IMR-90 (cell line): ENCODE measurements around the gene TUBA1B. TPM values are rescaled to one million over a fixed set of nuclear protein-coding genes. Genes with fewer than 3 reads are reported as not detected.
A peak's percentile ranks its signal among the peaks of the same experiment; 100 is the strongest.

Experiments used
- ATAC-seq: fragments of 200-7000 bp; cut with Tn5 transposase; 2 replicates; pipeline ENCODE4 v1.9.1; 2020; ENCODE audit warnings: low read depth, mild to moderate bottlenecking, moderate library complexity
- BruUV-seq: library from RNA; stranded (reverse); fragments of 400-500 nt; replicated peaks from 2 replicates; lab custom pipeline; 2021; lab: Mats Ljungman, UMichigan
- CTCF ChIA-PET: fragments of 300-600 bp; formaldehyde crosslinking; extraction: SDS; loops from one replicate; lab custom pipeline; 2021; ENCODE audit warnings: antibody characterized with exemption; lab: Yijun Ruan, JAX
- POLR2A ChIA-PET: fragments of 300-600 bp; sonication (Branson Sonifier 250); formaldehyde crosslinking; loops from one replicate; lab custom pipeline; 2022; ENCODE audit warnings: antibody characterized with exemption; ENCODE audit not compliant: unreplicated experiment; lab: Charles Lee
- DNase-seq: peaks from one replicate; pipeline ENCODE4 v3.0.0; 2013
- H2AFZ ChIP-seq: replicated peaks from 2 replicates; pipeline ENCODE3; 2013; ENCODE audit warnings: low read length, mild to moderate bottlenecking; ENCODE audit not compliant: poor library complexity
- H2AK5ac ChIP-seq: 2 replicates; pipeline ENCODE4 v1.6.1; 2013; ENCODE audit warnings: low read depth, low read length, inconsistent platforms
- H2AK9ac ChIP-seq: replicated peaks from 2 replicates; pipeline ENCODE3; 2013; ENCODE audit warnings: mild to moderate bottlenecking, low read depth, low read length, moderate library complexity; ENCODE audit not compliant: poor library complexity
- H2BK120ac ChIP-seq: 2 replicates; pipeline ENCODE4 v1.6.1; 2013; ENCODE audit warnings: low read depth, low read length, inconsistent platforms
- H2BK15ac ChIP-seq: 3 replicates; pipeline ENCODE4 v1.6.1; 2013; ENCODE audit warnings: low read depth, low read length, inconsistent platforms
- H2BK20ac ChIP-seq: 2 replicates; pipeline ENCODE4 v1.6.1; 2013; ENCODE audit warnings: low read depth, mild to moderate bottlenecking, inconsistent platforms, low read length, moderate library complexity
- H2BK5ac ChIP-seq: 2 replicates; pipeline ENCODE4 v1.6.1; 2013; ENCODE audit warnings: mild to moderate bottlenecking, low read depth, low read length, inconsistent platforms; ENCODE audit not compliant: poor library complexity, severe bottlenecking
- H3K14ac ChIP-seq: replicated peaks from 2 replicates; pipeline ENCODE4 v1.6.1; 2013; ENCODE audit warnings: low read depth, low read length, inconsistent platforms
- H3K18ac ChIP-seq: 2 replicates; pipeline ENCODE4 v1.6.1; 2013; ENCODE audit warnings: low read depth, low read length, control low read depth
- H3K23ac ChIP-seq: 2 replicates; pipeline ENCODE4 v1.6.1; 2013; ENCODE audit warnings: low read depth, low read length, inconsistent platforms
- H3K27ac ChIP-seq: 2 replicates; pipeline ENCODE4 v1.5.1; 2013; ENCODE audit warnings: mild to moderate bottlenecking, control low read depth, low read length; ENCODE audit not compliant: insufficient read depth
- H3K27me3 ChIP-seq: 2 replicates; pipeline ENCODE4 v1.6.1; 2013; ENCODE audit warnings: low read length; ENCODE audit not compliant: control insufficient read depth, insufficient read depth
- H3K36me3 ChIP-seq: 2 replicates; pipeline ENCODE4 v1.6.1; 2013; ENCODE audit warnings: low read length, mixed read lengths; ENCODE audit not compliant: control insufficient read depth, insufficient read depth
- H3K4ac ChIP-seq: 2 replicates; pipeline ENCODE4 v1.6.1; 2013; ENCODE audit warnings: low read depth, low read length, inconsistent platforms
- H3K4me1 ChIP-seq: 2 replicates; pipeline ENCODE4 v1.6.1; 2013; ENCODE audit warnings: low read length, mixed read lengths; ENCODE audit not compliant: control insufficient read depth, insufficient read depth
- H3K4me2 ChIP-seq: 2 replicates; pipeline ENCODE4 v1.6.1; 2013; ENCODE audit warnings: low read depth, mild to moderate bottlenecking, control low read depth, low read length, moderate library complexity
- H3K4me3 ChIP-seq: 2 replicates; pipeline ENCODE4 v1.5.1; 2013; ENCODE audit warnings: low read depth, mild to moderate bottlenecking, control low read depth, low read length, moderate library complexity; ENCODE audit not compliant: insufficient read depth
- H3K56ac ChIP-seq: 2 replicates; pipeline ENCODE4 v1.6.1; 2013; ENCODE audit warnings: low read length, inconsistent platforms; ENCODE audit not compliant: insufficient read depth; ENCODE audit errors: extremely low read depth
- H3K79me1 ChIP-seq, 2 experiments: 2 replicates each; pipeline ENCODE4 v1.6.1; 2013; ENCODE audit warnings: low read length in 2 of 2, inconsistent platforms in 1 of 2, low read depth in 1 of 2
- H3K9ac ChIP-seq: 2 replicates; pipeline ENCODE4 v1.6.1; 2013; ENCODE audit warnings: low read depth, low read length, control low read depth
- H3K9me1 ChIP-seq: 2 replicates; pipeline ENCODE4 v1.6.1; 2013; ENCODE audit warnings: low read length, inconsistent platforms; ENCODE audit not compliant: insufficient read depth
- H3K9me3 ChIP-seq: 2 replicates; pipeline ENCODE4 v1.6.1; 2013; ENCODE audit warnings: low read length; ENCODE audit not compliant: control insufficient read depth, insufficient read depth
- H4K20me1 ChIP-seq: 2 replicates; pipeline ENCODE4 v1.6.1; 2013; ENCODE audit warnings: low read length, inconsistent platforms; ENCODE audit not compliant: insufficient read depth
- H4K5ac ChIP-seq: 2 replicates; pipeline ENCODE4 v1.6.1; 2013; ENCODE audit warnings: mild to moderate bottlenecking, low read depth, low read length, control low read depth
- H4K8ac ChIP-seq, 2 experiments: 2 replicates each; pipeline ENCODE4 v1.6.1; 2013; ENCODE audit warnings: low read depth in 2 of 2, low read length in 2 of 2, control low read depth in 1 of 2, inconsistent platforms in 1 of 2
- H4K91ac ChIP-seq: 2 replicates; pipeline ENCODE4 v1.6.1; 2013; ENCODE audit warnings: low read depth, low read length, inconsistent platforms; ENCODE audit not compliant: insufficient read depth
- CTCF ChIP-seq: conservative IDR thresholded peaks from 2 replicates; pipeline ENCODE4 v1.5.1; 2012; ENCODE audit warnings: mild to moderate bottlenecking, low read depth, low read length, improper control_type of control experiment
- FOS ChIP-seq: fragments of 150-350 bp; IDR thresholded peaks from 2 replicates; pipeline ENCODE4 v1.6.1; 2016; ENCODE audit warnings: low read depth, low read length
- MAFK ChIP-seq: IDR thresholded peaks from 2 replicates; pipeline ENCODE4 v1.6.1; 2012; ENCODE audit warnings: low read depth, low read length, improper control_type of control experiment
- NFE2L2 ChIP-seq: fragments of 150-350 bp; IDR thresholded peaks from 2 replicates; pipeline ENCODE4 v1.6.1; 2016; ENCODE audit warnings: low read depth, mild to moderate bottlenecking, low read length
- RAD21 ChIP-seq: IDR thresholded peaks from 2 replicates; pipeline ENCODE4 v1.6.1; 2012; ENCODE audit warnings: low read length, improper control_type of control experiment
- RCOR1 ChIP-seq: IDR thresholded peaks from 2 replicates; pipeline ENCODE4 v1.6.1; 2012; ENCODE audit warnings: mild to moderate bottlenecking, low read length, improper control_type of control experiment; ENCODE audit not compliant: insufficient replicate concordance
- SMC3 ChIP-seq: fragments of 150-350 bp; IDR thresholded peaks from 2 replicates; pipeline ENCODE4 v1.6.1; 2016; ENCODE audit warnings: low read depth, mild to moderate bottlenecking, antibody characterized with exemption, low read length, moderate library complexity
- WGBS, 2 experiments: methylation state at CpG; one replicate each; pipeline versions ENCODE4 v1.1.5 to v1.1.7; 2013; ENCODE audit warnings: missing lambda C conversion rate in 2 of 2; ENCODE audit not compliant: insufficient read length in 1 of 2; ENCODE audit errors: extremely low coverage in 2 of 2; 5-methylcytosine and 5-hydroxymethylcytosine counted together
- dilution Hi-C: fragments of 300-500 bp; cut with HindIII; formaldehyde crosslinking; loops from one replicate; pipeline ENCODE4 v1.14.3; 2018; ENCODE audit warnings: low sequenced_read_pairs; ENCODE audit not compliant: unreplicated experiment
- in situ Hi-C: fragments of 300-500 bp; cut with MboI; formaldehyde crosslinking; loops from 3 replicates; pipeline ENCODE4 v1.14.3; 2019; ENCODE audit warnings: low sequenced_read_pairs, inconsistent platforms, mixed read lengths
- intact Hi-C: fragments of 100-400 bp; cut with micrococcal nuclease; formaldehyde crosslinking; loops from 2 replicates; pipeline ENCODE4 v1.10.0; 2022
- polyA plus RNA-seq, 3 experiments: library from polyadenylated mRNA; depleted of rRNA; stranded (reverse); fragments of >200 nt; gene quantifications; 2 replicates each; pipeline ENCODE4 v1.2.3, GENCODE V29; 2012; ENCODE audit warnings: low replicate concordance in 1 of 3
- total RNA-seq: library from RNA; depleted of rRNA; stranded (reverse); fragments of >200 nt; gene quantifications from 2 replicates; pipeline ENCODE4 v1.2.3, GENCODE V29; 2012

TUBA1B gene
- total and polyA plus RNA-seq, 2 of the 4 experiments (the other 2 are of a cell fraction) = 4,221 to 5,195 TPM

GRCh38 chr12:49088150-49088931, 42.9 kb downstream of the TUBA1B start:
- no peaks in the 10 kb centered on the region for H3K9me3 ChIP-seq
- peaks cover 15% of the 10 kb centered on the region; the same call in 1 of the 2 replicates for H3K27me3 ChIP-seq
- ChIA-PET POLR2A (interaction anchor here (0.5 to 0.6 kb wide), 2 partner anchors 36 to 38 kb away, joined by 4 read pairs; no protein-coding TSS in a partner anchor), CTCF (interaction anchor here (0.6 to 3.7 kb wide), 15 partner anchors 10 to 156 kb away, joined by 3 to 16 read pairs (median 3); partner anchors contain the start of gene RHEBL1)
- no peak overlapping the region for H3K27ac ChIP-seq
- peak overlapping the region; percentile 25 for H2AK9ac ChIP-seq
- H3K4me2 ChIP-seq = peak overlapping the region; percentile 72
- no peak overlapping the region for H3K56ac ChIP-seq
- H4K91ac ChIP-seq = no peak overlapping the region
- H2BK120ac ChIP-seq = no peak overlapping the region
- no CpG with 5 or more reads among the region's 18 CpGs for WGBS, 2 experiments
- H3K36me3 ChIP-seq = no peaks in the 10 kb centered on the region
- BruUV-seq = no TSS peak
- H3K79me1 ChIP-seq = 0 out of 4 replicates have a peak, but pooled peaks cover 0 to 3% of the 10 kb centered on the region in 2 experiments
- H3K14ac ChIP-seq = no peak overlapping the region
- no peak overlapping the region for H3K18ac ChIP-seq
- no peak for TF ChIP-seq RCOR1
- peak; percentile 74 for TF ChIP-seq SMC3
- no peak for TF ChIP-seq FOS
- TF ChIP-seq MAFK = no peak
- no peak for TF ChIP-seq NFE2L2
- peak; percentile 90 for TF ChIP-seq CTCF
- TF ChIP-seq RAD21 = peak; percentile 75
- intact Hi-C loops (loop anchor here (1.0 to 10.0 kb wide), 4 partner anchors 24 to 147 kb away; partner anchors contain the start of gene TUBA1A), dilution Hi-C loops (no loop called here), in situ Hi-C loops (no loop called here)
- H2AFZ ChIP-seq = peak overlapping the region; percentile 92
- no peak overlapping the region for H3K4ac ChIP-seq
- H4K8ac ChIP-seq = no peak overlapping the region
- H4K5ac ChIP-seq = no peak overlapping the region
- ATAC-seq (peak; percentile 92), DNase-seq (peak; percentile 94)
- H3K9ac ChIP-seq = 0 out of 2 replicates have a peak overlapping the region, but pooled peaks have one; percentile 10
- H2AK5ac ChIP-seq = no peak overlapping the region; the same call in 1 of the 2 replicates
- H3K23ac ChIP-seq = peak overlapping the region; percentile 45; the same call in 1 of the 2 replicates
- no peaks in the 10 kb centered on the region; the same call in 1 of the 2 replicates for H4K20me1 ChIP-seq
- peaks cover 9% of the 10 kb centered on the region for H3K4me1 ChIP-seq
- peak overlapping the region; percentile 33 for H2BK20ac ChIP-seq
- no peak overlapping the region for H3K4me3 ChIP-seq
- H2BK5ac ChIP-seq = no peak overlapping the region
- H2BK15ac ChIP-seq = no peak overlapping the region
- peaks cover 2% of the 10 kb centered on the region; the same call in 1 of the 2 replicates for H3K9me1 ChIP-seq
